GM18498 (cell line): ENCODE results near the gene CCNT1.
A peak's percentile ranks its signal among the peaks of the same experiment; 100 is the strongest.
"Not testable (repeated sequence)": the region's sequence is repeated elsewhere in the genome, so short reads cannot be mapped to it uniquely, and the experiment has no call there.

Experiments used
- ATAC-seq: cut with Tn5 transposase; IDR thresholded peaks from one replicate; pipeline ENCODE4 v1.9.1; 2021; ENCODE audit warnings: mild to moderate bottlenecking, moderate library complexity; ENCODE audit not compliant: unreplicated experiment

CCNT1 gene

DNA sequence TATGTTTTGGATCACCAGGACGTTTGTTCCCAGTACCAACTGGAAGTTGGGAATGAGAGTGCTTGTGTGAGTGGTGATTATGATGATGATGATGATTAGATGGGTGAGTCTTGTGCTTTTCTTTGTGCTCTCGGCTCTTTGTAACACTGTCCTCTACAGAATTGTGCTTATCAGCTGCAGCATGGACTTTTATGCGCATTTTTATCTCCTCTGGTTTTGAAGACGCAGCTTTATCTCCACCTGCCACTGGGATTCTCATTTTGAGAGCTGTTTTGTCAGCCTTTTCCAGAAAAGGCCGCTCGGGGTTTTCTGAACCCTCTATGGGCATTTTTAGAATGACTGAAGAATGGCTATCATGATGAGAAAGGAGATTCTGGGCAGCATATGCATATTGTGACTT lies 22.9 kb downstream of the CCNT1 start:
- ATAC-seq, result no peak

GRCh38 chr12:48691826-48692487 lies 24.6 kb downstream of the CCNT1 start:
- no peak for ATAC-seq

DNA sequence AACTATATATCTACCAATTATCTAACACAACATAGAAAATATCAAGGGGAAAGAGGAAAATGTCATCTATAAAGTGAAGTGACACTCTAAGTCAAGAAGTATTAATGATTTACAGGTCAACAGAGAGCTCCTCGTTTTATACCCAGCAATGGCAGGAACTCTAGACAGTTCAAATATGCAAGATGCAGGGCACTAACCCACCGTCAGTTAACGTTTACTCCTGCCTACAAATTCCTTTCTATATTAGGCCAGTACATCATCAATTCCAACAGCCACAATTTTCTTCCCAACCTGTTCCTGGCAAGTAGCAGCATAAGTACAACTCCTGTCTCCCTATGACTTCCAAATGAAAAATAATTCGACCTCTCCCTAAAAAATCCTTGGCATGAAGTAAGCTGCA lies 25.5 kb downstream of the CCNT1 start:
- no peak for ATAC-seq

DNA sequence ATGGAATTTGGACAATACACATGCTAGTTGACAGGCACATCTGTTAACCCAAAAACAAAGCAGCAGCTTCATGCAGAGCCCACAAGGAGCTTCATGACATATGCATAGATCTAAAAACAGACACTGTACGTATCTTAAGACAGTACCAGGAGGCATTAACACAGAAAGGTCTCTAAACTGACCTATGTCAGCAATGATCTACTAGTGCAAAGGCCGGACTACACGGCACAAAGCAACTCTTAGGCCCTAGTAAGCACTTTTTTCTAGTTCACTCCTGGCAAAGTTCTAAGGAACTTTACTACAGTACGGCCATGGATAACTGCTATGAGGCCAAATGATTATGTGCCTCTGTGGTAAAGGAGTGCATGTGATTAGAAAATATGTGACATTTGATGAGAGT lies 26.1 kb downstream of the CCNT1 start:
- no peak for ATAC-seq

- no peak for ATAC-seq
Observed at GRCh38 chr12:48688836-48689235, 27.7 kb downstream of the CCNT1 start.

DNA sequence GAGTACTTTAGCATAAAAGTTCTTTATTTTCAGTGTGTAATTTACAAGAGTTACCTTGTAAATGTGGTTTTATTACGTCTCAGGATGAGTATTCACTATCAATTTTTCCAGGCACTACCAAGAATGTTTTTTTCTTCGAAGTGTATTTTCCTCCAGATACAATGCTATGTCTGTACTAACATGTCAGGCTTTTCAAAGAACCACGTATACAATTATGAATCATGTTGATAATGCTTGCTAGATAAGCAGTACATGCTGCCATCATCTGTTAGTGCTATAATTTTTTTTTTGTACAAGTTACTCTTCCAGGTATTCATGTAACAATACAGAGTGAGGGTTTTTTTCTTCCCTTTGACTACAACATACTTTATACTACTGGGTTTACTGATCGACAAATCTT lies 28.9 kb downstream of the CCNT1 start:
- no peak for ATAC-seq

- no peak for ATAC-seq
Observed at GRCh38 chr12:48686615-48687334, 29.7 kb downstream of the CCNT1 start.

GRCh38 chr12:48686037-48686595 lies 30.4 kb downstream of the CCNT1 start:
- ATAC-seq, result no peak

- ATAC-seq, result no peak
Observed at GRCh38 chr12:48683534-48683933, 33.0 kb downstream of the CCNT1 start.

DNA sequence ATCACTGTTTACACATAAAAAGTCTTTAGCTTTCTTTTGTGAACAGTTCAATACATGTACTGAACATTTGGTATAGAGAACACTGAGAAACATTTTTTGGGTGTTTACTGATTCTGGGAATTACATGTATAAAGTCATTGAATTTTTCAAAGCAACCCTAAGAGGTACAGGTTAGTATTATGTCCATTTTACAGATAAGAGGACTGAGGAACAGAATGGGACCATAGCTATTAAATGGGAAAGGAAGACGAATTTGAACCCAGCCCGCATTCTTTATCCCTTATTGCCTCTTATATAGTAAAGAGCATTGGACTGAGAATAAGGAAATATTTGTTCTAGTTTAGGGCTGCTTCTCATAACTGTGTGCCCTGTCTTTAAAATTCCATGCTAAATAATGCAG lies 33.6 kb downstream of the CCNT1 start:
- ATAC-seq, result no peak

- ATAC-seq, result not testable (repeated sequence)
Observed at GRCh38 chr12:48682533-48682905, 34.0 kb downstream of the CCNT1 start.

DNA sequence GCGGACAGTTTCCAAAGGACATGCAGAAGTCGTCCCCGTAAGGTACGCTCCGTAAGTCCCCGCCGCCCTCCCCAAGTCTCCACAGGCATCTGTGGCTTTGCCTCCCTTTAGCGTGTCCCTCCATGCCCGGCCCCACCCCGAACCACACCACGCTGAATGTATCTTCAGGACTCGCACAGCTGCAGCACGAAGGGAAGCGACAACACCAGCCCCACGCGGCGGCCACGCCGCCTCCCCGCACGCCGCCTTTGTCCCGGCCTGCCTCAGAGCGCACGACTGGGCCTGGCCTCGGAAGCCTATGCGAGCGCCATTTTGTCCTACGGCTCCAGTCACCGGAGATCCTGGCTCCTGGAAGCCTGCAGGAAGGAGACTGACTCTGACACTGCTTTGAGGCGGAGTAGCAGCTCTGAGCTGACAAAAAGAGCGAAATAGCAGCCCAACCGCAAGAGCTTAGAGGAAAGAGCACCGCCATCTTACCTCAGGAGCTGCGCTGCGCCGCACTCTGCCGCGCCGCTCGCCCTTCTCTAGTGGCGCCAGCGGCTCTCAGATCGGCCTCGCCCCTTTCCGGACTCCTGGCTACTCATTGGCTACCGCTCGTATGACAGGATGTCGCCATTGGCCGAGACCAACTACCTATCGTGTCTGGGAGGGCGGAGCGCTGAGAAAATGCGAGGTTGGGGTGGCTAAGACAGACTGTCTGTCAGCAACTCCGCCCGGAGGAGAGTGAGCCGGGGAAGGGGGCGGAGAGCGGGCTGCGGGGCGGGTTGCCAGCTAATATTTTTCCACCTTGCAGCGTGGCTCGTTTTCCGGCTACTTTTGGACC lies 34.6 kb downstream of the CCNT1 start, which contains the start of gene KANSL2:
TSS of gene KANSL2 (minus strand) at position 529 of the 823 bp plus-strand sequence. CDS start 606 bp downstream, outside the sequence.
- peak; percentile 98 for ATAC-seq

- ATAC-seq, result no peak
Observed at GRCh38 chr12:48681399-48681709, 35.2 kb downstream of the CCNT1 start.

- no peak for ATAC-seq
Observed at GRCh38 chr12:48680861-48681260, 35.6 kb downstream of the CCNT1 start.

DNA sequence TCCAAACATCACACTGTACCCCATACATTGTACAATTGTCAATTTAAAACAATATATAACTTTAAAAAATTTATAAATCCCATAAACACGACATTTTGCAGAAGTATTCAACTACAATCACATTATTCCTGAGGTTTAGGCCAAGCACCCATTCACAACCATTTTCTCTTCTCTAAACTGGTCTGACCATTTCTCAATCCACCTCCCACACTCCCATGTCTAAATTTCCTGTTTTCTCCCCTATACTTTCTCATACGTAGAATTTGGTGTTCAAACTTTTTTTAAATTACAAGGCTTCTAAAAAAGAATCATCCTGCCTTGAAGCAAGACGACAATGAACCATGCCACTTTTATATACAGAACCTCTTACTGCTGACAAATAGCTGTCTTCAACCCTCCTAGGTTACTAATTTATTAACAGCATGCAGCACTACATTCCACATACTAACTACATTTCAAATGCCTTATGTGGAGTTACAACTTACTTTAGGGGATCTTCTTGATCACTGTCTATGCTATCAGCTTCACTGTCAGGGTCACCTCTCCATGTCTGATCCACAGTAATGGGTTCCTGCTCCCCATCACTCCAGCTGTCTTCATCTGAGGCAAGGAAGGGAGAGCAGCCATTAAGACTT lies 37.8 kb downstream of the CCNT1 start:
- no peak for ATAC-seq

DNA sequence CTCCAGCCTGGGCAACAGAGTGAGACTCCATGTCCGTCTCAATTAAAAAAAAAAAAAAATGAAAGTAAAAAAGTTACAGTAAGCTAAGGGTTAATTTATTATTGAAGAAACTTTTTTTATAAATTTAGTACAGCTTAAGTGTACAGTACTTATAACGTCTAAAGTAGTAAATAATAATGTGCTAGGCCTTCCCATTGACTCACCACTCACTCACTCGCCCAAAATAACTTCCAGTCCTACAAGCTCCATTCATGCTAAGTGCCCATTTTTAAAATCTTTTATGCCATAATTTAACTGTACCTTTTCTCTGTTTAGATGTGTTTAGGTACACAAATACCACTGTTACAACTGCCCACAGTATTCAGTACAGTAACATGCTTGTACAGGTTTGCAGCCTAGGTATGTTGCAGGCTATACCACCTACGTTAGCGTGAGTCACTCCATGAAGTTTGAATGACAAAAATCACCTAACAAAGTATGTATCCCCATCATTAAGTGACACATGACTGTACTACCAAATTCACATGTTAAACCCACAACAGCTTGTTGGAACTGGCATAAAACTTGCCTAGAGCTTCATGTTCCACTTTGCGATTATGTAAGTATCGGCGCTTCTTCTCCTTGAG lies 45.2 kb downstream of the CCNT1 start:
- no peak for ATAC-seq

GRCh38 chr12:48668996-48669395 lies 47.5 kb downstream of the CCNT1 start:
- ATAC-seq, result no peak

GRCh38 chr12:48659863-48660262 lies 56.6 kb downstream of the CCNT1 start:
- ATAC-seq, result no peak

DNA sequence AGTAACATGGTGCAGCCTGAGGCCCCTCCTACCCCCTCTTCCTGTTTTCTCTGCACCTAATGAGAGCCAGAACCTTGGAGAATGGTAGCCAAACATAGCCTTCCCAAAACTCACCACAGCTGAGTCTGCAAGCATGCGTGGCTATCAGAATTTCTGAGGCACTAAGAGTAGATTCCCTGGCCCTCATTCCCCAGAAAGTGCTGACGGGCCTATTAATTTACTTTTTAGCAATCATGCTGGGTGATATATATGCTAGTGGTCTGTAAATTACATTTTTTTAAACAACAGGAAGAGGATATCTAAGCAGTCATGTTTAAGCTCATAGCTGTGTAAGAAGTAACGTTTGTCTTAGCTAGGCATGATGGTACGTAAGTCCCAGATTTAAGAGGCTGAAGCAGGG lies 64.8 kb downstream of the CCNT1 start:
- no peak for ATAC-seq

GRCh38 chr12:48645354-48645753 lies 71.2 kb downstream of the CCNT1 start:
- not testable (repeated sequence) for ATAC-seq

GRCh38 chr12:48643011-48643410 lies 73.5 kb downstream of the CCNT1 start:
- ATAC-seq, result no peak
